DMS 273 treated with DMSO at 0.1 percent for 48 hours (cell line): ENCODE data around the gene OSBPL5.

Source experiments
- DNase-seq: peaks from one replicate; lab custom pipeline; 2025; lab: John Stamatoyannopoulos, UW

Gene OSBPL5

GRCh38 chr11:3197878-3198528, 32.9 kb upstream of the OSBPL5 start:
- DNase-seq: no peak

- DNase-seq: no peak
Observed at GRCh38 chr11:3197044-3197695, 32.1 kb upstream of the OSBPL5 start.

- DNase-seq: no peak
Observed at GRCh38 chr11:3196161-3197043, 31.3 kb upstream of the OSBPL5 start.

- no peak for DNase-seq
Observed at GRCh38 chr11:3195251-3196160, 30.4 kb upstream of the OSBPL5 start.

- no peak for DNase-seq
Observed at GRCh38 chr11:3194016-3194816, 29.1 kb upstream of the OSBPL5 start.

- DNase-seq: no peak
Observed at GRCh38 chr11:3193373-3194015, 28.4 kb upstream of the OSBPL5 start.

- DNase-seq: no peak
Observed at GRCh38 chr11:3192511-3193372, 27.6 kb upstream of the OSBPL5 start.

GRCh38 chr11:3191586-3192324, 26.6 kb upstream of the OSBPL5 start:
- DNase-seq: no peak

GRCh38 chr11:3190600-3190999, 25.5 kb upstream of the OSBPL5 start:
- DNase-seq: no peak

GRCh38 chr11:3189886-3190583, 24.9 kb upstream of the OSBPL5 start:
- DNase-seq: no peak

GRCh38 chr11:3189196-3189843, 24.2 kb upstream of the OSBPL5 start:
- no peak for DNase-seq

GRCh38 chr11:3188496-3189195, 23.5 kb upstream of the OSBPL5 start:
- no peak for DNase-seq

GRCh38 chr11:3186166-3186953, 21.2 kb upstream of the OSBPL5 start:
- no peak for DNase-seq

GRCh38 chr11:3184732-3185347, 19.7 kb upstream of the OSBPL5 start:
- no peak for DNase-seq

GRCh38 chr11:3183523-3183922, 18.4 kb upstream of the OSBPL5 start:
- DNase-seq: no peak

- DNase-seq: no peak
Observed at GRCh38 chr11:3182462-3182852, 17.3 kb upstream of the OSBPL5 start.
